Central memory CD8-positive, alpha-beta T cell (primary cell): ENCODE measurements around the gene ASB9.

ENCODE experiments used
- ATAC-seq: fragments of 150-1000 bp; cut with Tn5 transposase; replicated peaks from 2 replicates; pipeline ENCODE4 v1.10.0; 2022; ENCODE audit warnings: mild to moderate bottlenecking, moderate FRiP score, moderate number of reproducible peaks; ENCODE audit not compliant: poor library complexity, severe bottlenecking; ENCODE audit errors: extremely low read depth
- DNase-seq, 2 donors: peaks; one replicate each; pipeline ENCODE4 v3.0.0; 2021; ENCODE audit warnings: low spot score in 2 of 2
- H3K27ac Mint-ChIP-seq: one replicate; pipeline ENCODE4 v1.8.0; 2022; ENCODE audit warnings: low read depth, mild to moderate bottlenecking, moderate library complexity, mixed read lengths
- H3K27me3 Mint-ChIP-seq: one replicate; pipeline ENCODE4 v1.8.0; 2022; ENCODE audit warnings: mixed read lengths
- H3K36me3 Mint-ChIP-seq: one replicate; pipeline ENCODE4 v1.8.0; 2022; ENCODE audit warnings: mild to moderate bottlenecking, moderate library complexity, mixed read lengths; ENCODE audit not compliant: insufficient read depth
- H3K4me1 Mint-ChIP-seq: one replicate; pipeline ENCODE4 v1.8.0; 2022; ENCODE audit warnings: mixed read lengths
- H3K4me3 Mint-ChIP-seq: one replicate; pipeline ENCODE4 v1.8.0; 2022; ENCODE audit warnings: mild to moderate bottlenecking, moderate library complexity, mixed read lengths
- H3K9me3 Mint-ChIP-seq: one replicate; pipeline ENCODE4 v1.8.0; 2022; ENCODE audit warnings: mixed read lengths

The ASB9 gene

GRCh38 chrX:15233416-15234015 lies 36.4 kb downstream of the ASB9 start:
- Mint-ChIP-seq H3K36me3 (no peaks in the 10 kb centered on the region), H3K4me1 (no peaks in the 10 kb centered on the region), H3K4me3 (no peak overlapping the region), H3K27me3 (no peaks in the 10 kb centered on the region), H3K9me3 (no peaks in the 10 kb centered on the region), H3K27ac (no peak overlapping the region)
- ATAC-seq (no peak), DNase-seq (no peak)

DNA sequence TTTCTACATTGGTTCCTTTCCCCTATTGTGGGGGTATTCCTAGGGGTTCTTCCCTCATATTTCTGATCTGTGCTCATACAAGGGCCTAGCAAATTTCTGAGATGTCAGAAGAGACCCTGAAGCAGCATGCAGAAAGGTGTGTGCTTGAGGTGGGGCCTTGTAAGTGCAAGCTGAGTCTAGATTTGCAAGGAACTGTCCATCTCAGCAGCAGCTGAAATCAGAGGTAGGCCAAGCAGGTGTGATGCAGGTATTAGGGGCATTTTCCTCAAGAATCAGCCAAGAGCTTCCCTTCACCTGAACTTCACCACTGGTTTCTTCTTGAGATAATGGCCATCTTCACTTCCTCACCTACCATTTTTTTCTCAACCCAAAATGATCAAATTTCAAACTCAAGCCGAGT lies 45.1 kb downstream of the ASB9 start:
- Mint-ChIP-seq H3K9me3 (no peaks in the 10 kb centered on the region), H3K27me3 (no peaks in the 10 kb centered on the region), H3K36me3 (no peaks in the 10 kb centered on the region), H3K27ac (no peak overlapping the region), H3K4me3 (no peak overlapping the region), H3K4me1 (peaks cover 5% of the 10 kb centered on the region)
- DNase-seq (no peak), ATAC-seq (no peak)

- no peak for ATAC-seq
- H3K9me3 Mint-ChIP-seq: no peaks in the 10 kb centered on the region
- no peaks in the 10 kb centered on the region for H3K36me3 Mint-ChIP-seq
- no peak for DNase-seq
- no peaks in the 10 kb centered on the region for H3K27me3 Mint-ChIP-seq
- no peak overlapping the region for H3K27ac Mint-ChIP-seq
- no peak overlapping the region for H3K4me3 Mint-ChIP-seq
- H3K4me1 Mint-ChIP-seq: peaks cover 5% of the 10 kb centered on the region
Observed at GRCh38 chrX:15221321-15221720, 48.6 kb downstream of the ASB9 start.

GRCh38 chrX:15217161-15217560 lies 52.7 kb downstream of the ASB9 start:
- no peak for ATAC-seq
- H3K4me3 Mint-ChIP-seq: no peak overlapping the region
- no peaks in the 10 kb centered on the region for H3K27me3 Mint-ChIP-seq
- H3K9me3 Mint-ChIP-seq: no peaks in the 10 kb centered on the region
- no peak for DNase-seq
- H3K4me1 Mint-ChIP-seq: peaks cover 5% of the 10 kb centered on the region
- H3K27ac Mint-ChIP-seq: no peak overlapping the region
- H3K36me3 Mint-ChIP-seq: no peaks in the 10 kb centered on the region

DNA sequence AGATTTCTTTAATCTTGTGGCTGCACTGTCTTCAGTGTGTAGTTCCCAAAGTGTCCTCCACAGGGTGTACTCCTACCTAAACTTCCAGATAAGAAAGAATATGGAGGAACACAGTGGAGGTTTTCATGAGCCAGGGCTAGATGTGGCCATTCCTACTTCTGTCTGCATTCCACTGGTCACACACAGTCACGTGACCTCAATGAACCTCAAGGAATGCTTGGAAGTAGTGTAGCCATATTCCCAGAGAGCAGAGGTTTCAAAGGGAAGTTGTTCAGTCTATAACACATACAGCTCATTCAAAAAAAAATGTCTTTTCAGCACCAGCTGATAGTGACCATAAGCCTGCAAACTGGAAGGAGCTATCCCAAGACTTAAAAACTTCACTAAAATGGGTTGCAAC lies 53.6 kb downstream of the ASB9 start:
- ATAC-seq: no peak
- no peak for DNase-seq
- Mint-ChIP-seq H3K4me3 (no peak overlapping the region), H3K36me3 (no peaks in the 10 kb centered on the region), H3K27ac (no peak overlapping the region), H3K4me1 (peaks cover 5% of the 10 kb centered on the region), H3K9me3 (no peaks in the 10 kb centered on the region), H3K27me3 (no peaks in the 10 kb centered on the region)

DNA sequence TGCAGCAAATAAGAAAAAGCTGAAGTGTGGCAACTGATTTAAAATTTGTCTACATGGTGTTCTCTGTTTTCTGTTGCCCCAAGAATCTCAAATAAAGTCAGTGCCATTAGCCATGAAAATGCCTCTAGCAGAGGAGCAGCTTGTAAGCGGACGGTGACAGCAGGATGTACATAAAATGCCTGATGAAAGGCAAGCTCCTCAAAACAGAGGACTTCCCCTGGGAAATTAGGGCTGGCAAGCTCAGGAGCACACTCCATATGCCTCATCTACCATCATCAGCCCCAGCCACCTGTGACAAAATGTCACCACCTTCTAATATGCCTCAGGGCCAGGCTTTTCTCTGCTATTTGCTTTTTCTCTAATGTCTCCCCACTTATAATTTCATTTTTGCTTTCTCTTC lies 54.5 kb downstream of the ASB9 start:
- Mint-ChIP-seq H3K27ac (no peak overlapping the region), H3K36me3 (no peaks in the 10 kb centered on the region), H3K4me1 (no peaks in the 10 kb centered on the region), H3K27me3 (no peaks in the 10 kb centered on the region), H3K4me3 (no peak overlapping the region), H3K9me3 (no peaks in the 10 kb centered on the region)
- DNase-seq: no peak
- no peak for ATAC-seq

DNA sequence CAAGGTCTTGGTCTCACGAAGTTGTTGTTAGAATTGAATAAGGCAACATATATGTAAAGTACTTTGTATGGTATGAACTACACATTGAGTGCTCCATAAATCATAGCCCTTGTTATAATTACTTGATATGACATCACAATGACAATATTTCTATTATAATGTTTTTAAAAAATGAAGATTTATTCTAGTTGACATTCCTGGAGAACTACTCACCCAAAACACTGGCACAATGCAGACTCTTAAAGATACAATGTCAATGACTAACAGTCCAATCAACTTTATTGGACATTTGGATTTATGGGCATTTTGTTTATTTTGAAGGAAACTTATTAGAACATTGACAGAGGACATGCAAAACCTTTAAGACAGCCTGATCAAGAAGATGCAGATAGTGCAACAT lies 55.3 kb downstream of the ASB9 start:
- Mint-ChIP-seq H3K4me3 (no peak overlapping the region), H3K36me3 (no peaks in the 10 kb centered on the region), H3K27ac (no peak overlapping the region)

GRCh38 chrX:15209096-15209495 lies 60.8 kb downstream of the ASB9 start:
- Mint-ChIP-seq H3K27ac (no peak overlapping the region), H3K9me3 (no peaks in the 10 kb centered on the region), H3K36me3 (no peaks in the 10 kb centered on the region), H3K4me1 (peaks cover 7% of the 10 kb centered on the region), H3K4me3 (no peak overlapping the region), H3K27me3 (no peaks in the 10 kb centered on the region)
- DNase-seq (no peak), ATAC-seq (no peak)

More for the DNA sequence above, 55.3 kb downstream of the ASB9 start:
- DNase-seq (no peak), ATAC-seq (no peak)
- no peaks in the 10 kb centered on the region for H3K9me3 Mint-ChIP-seq
- H3K4me1 Mint-ChIP-seq: no peaks in the 10 kb centered on the region
- no peaks in the 10 kb centered on the region for H3K27me3 Mint-ChIP-seq

- Mint-ChIP-seq H3K9me3 (no peaks in the 10 kb centered on the region), H3K4me3 (no peak overlapping the region), H3K36me3 (no peaks in the 10 kb centered on the region), H3K27me3 (no peaks in the 10 kb centered on the region), H3K4me1 (peaks cover 17% of the 10 kb centered on the region), H3K27ac (no peak overlapping the region)
- no peak for ATAC-seq
- DNase-seq: no peak
Observed at GRCh38 chrX:15207994-15208393, 61.9 kb downstream of the ASB9 start.

DNA sequence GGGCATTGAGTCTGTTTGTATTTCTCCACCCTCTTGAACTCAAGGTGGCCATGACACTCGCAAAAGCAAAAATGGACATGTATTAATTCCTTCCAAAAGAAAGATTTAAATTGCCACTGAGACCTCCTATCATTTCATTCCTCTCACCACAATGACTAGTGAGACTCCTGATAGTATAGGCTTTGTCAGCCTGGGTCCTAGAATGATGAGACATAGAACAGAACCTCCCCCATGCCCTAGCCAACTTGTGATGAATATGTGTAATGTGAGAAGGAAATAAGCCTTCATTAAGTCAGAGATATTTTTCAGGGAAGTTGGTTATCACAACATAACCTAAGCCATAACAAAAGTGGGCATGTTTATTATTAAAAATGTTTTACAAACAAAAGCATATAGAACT lies 62.5 kb downstream of the ASB9 start:
- Mint-ChIP-seq H3K27ac (no peak overlapping the region), H3K4me3 (no peak overlapping the region), H3K27me3 (no peaks in the 10 kb centered on the region), H3K36me3 (no peaks in the 10 kb centered on the region), H3K9me3 (no peaks in the 10 kb centered on the region), H3K4me1 (peaks cover 23% of the 10 kb centered on the region)
- ATAC-seq (no peak), DNase-seq (no peak)

GRCh38 chrX:15206306-15206705 lies 63.6 kb downstream of the ASB9 start:
- Mint-ChIP-seq H3K27ac (no peak overlapping the region), H3K4me3 (no peak overlapping the region), H3K36me3 (no peaks in the 10 kb centered on the region), H3K9me3 (no peaks in the 10 kb centered on the region), H3K27me3 (no peaks in the 10 kb centered on the region), H3K4me1 (peaks cover 30% of the 10 kb centered on the region)
- DNase-seq: no peak
- no peak for ATAC-seq

- H3K4me1 Mint-ChIP-seq: peaks cover 30% of the 10 kb centered on the region
- no peaks in the 10 kb centered on the region for H3K9me3 Mint-ChIP-seq
- H3K27me3 Mint-ChIP-seq: no peaks in the 10 kb centered on the region
- no peaks in the 10 kb centered on the region for H3K36me3 Mint-ChIP-seq
- no peak overlapping the region for H3K4me3 Mint-ChIP-seq
- ATAC-seq (peak; percentile 32), DNase-seq (no peak)
- peak overlapping the region; percentile 74 for H3K27ac Mint-ChIP-seq
Observed at GRCh38 chrX:15204130-15204751, 65.6 kb downstream of the ASB9 start.

DNA sequence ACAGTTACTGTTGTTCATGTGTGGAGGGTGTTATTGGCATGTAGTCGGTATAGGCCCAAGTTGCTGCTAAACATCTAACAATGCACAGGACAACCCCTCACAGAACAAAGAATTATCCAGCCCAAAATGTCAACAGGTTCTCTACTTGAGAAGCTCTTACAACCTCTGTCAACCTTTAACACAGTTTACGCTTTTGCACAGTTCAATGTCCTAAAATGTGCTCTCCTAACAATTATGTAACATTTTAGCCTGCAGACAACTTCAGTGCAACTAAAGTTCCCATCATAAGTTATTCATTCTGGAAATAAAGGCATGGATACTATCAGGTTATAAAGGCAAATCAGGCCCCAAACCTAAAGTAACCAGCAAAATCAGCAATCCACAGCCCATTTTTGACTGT lies 66.2 kb downstream of the ASB9 start:
- peaks cover 30% of the 10 kb centered on the region for H3K4me1 Mint-ChIP-seq
- no peak overlapping the region for H3K4me3 Mint-ChIP-seq
- H3K36me3 Mint-ChIP-seq: no peaks in the 10 kb centered on the region
- no peaks in the 10 kb centered on the region for H3K9me3 Mint-ChIP-seq
- H3K27ac Mint-ChIP-seq: peak overlapping the region; percentile 74
- DNase-seq: no peak
- ATAC-seq: no peak
- no peaks in the 10 kb centered on the region for H3K27me3 Mint-ChIP-seq
